GM21723 (cell line): ENCODE data around the gene MORC2.

ENCODE experiments used
- ATAC-seq: cut with Tn5 transposase; IDR thresholded peaks from one replicate; pipeline ENCODE4 v1.9.1; 2021; ENCODE audit warnings: mild to moderate bottlenecking, moderate library complexity; ENCODE audit not compliant: unreplicated experiment

Gene MORC2

GRCh38 chr22:30949934-30950660 lies 18.5 kb downstream of the MORC2 start:
- no peak for ATAC-seq

- ATAC-seq = no peak
These were observed 19.6 kb downstream of the MORC2 start for GRCh38 chr22:30948930-30949342.

GRCh38 chr22:30947816-30948454 lies 20.6 kb downstream of the MORC2 start:
- no peak for ATAC-seq

- no peak for ATAC-seq
These were observed 21.3 kb downstream of the MORC2 start for GRCh38 chr22:30947173-30947815.

- no peak for ATAC-seq
These were observed 22.2 kb downstream of the MORC2 start for GRCh38 chr22:30946354-30946753.

GRCh38 chr22:30945653-30946052 lies 22.9 kb downstream of the MORC2 start:
- no peak for ATAC-seq

- ATAC-seq = no peak
These were observed 23.6 kb downstream of the MORC2 start for GRCh38 chr22:30944986-30945385.

GRCh38 chr22:30943368-30943767 lies 25.2 kb downstream of the MORC2 start:
- ATAC-seq = no peak

- no peak for ATAC-seq
These were observed 27.2 kb downstream of the MORC2 start for GRCh38 chr22:30941363-30941740.

GRCh38 chr22:30940685-30941362 lies 27.8 kb downstream of the MORC2 start:
- ATAC-seq = no peak

- no peak for ATAC-seq
These were observed 34.5 kb downstream of the MORC2 start for GRCh38 chr22:30934053-30934452.

- no peak for ATAC-seq
These were observed 35.1 kb downstream of the MORC2 start for GRCh38 chr22:30933457-30933856.

- ATAC-seq = no peak
These were observed 35.9 kb downstream of the MORC2 start for GRCh38 chr22:30932661-30933060.

GRCh38 chr22:30931541-30932300 lies 36.9 kb downstream of the MORC2 start:
- ATAC-seq = no peak

- ATAC-seq = no peak
These were observed 38.3 kb downstream of the MORC2 start for GRCh38 chr22:30930228-30930627.

GRCh38 chr22:30928401-30928800 lies 40.2 kb downstream of the MORC2 start:
- ATAC-seq = no peak

- ATAC-seq = no peak
These were observed 40.8 kb downstream of the MORC2 start for GRCh38 chr22:30927806-30928205.

GRCh38 chr22:30926706-30927105 lies 41.9 kb downstream of the MORC2 start:
- no peak for ATAC-seq

GRCh38 chr22:30925667-30926066 lies 42.9 kb downstream of the MORC2 start:
- no peak for ATAC-seq

- no peak for ATAC-seq
These were observed 45.2 kb downstream of the MORC2 start for GRCh38 chr22:30923168-30923900.
